GM18502 (cell line): ENCODE data around the gene TBX20.
"Not testable (repeated sequence)": the region's sequence is repeated elsewhere in the genome, so short reads cannot be mapped to it uniquely, and the experiment has no call there.

ENCODE experiments used
- ATAC-seq: cut with Tn5 transposase; IDR thresholded peaks from one replicate; pipeline ENCODE4 v1.9.1; 2021; ENCODE audit warnings: mild to moderate bottlenecking; ENCODE audit not compliant: unreplicated experiment, poor library complexity

The TBX20 gene

GRCh38 chr7:35180665-35181064, 73.2 kb downstream of the TBX20 start:
- not testable (repeated sequence) for ATAC-seq

GRCh38 chr7:35173176-35173575, 80.7 kb downstream of the TBX20 start:
- ATAC-seq, result not testable (repeated sequence)

- not testable (repeated sequence) for ATAC-seq
These were observed 81.8 kb downstream of the TBX20 start for GRCh38 chr7:35172131-35172530.

GRCh38 chr7:35167658-35168057, 86.2 kb downstream of the TBX20 start:
- not testable (repeated sequence) for ATAC-seq

GRCh38 chr7:35167158-35167557, 86.7 kb downstream of the TBX20 start:
- not testable (repeated sequence) for ATAC-seq

GRCh38 chr7:35161059-35161740, 92.7 kb downstream of the TBX20 start:
- not testable (repeated sequence) for ATAC-seq
